HG03025 (cell line): ENCODE results near the gene SULT1B1.
"Not testable (repeated sequence)": the region's sequence is repeated elsewhere in the genome, so short reads cannot be mapped to it uniquely, and the experiment has no call there.

ENCODE experiments used
- ATAC-seq: cut with Tn5 transposase; IDR thresholded peaks from one replicate; pipeline ENCODE4 v1.9.1; 2021; ENCODE audit warnings: mild to moderate bottlenecking, moderate library complexity; ENCODE audit not compliant: unreplicated experiment, low FRiP score

Gene SULT1B1

GRCh38 chr4:69760455-69760854, at the start of gene SULT1B1:
SULT1B1 (minus strand) TSS chr4:69760620; CDS start chr4:69755217, 5,403 bp downstream.
- ATAC-seq: no peak

GRCh38 chr4:69800599-69800998, 40.2 kb upstream of the SULT1B1 start:
- ATAC-seq: no peak

DNA sequence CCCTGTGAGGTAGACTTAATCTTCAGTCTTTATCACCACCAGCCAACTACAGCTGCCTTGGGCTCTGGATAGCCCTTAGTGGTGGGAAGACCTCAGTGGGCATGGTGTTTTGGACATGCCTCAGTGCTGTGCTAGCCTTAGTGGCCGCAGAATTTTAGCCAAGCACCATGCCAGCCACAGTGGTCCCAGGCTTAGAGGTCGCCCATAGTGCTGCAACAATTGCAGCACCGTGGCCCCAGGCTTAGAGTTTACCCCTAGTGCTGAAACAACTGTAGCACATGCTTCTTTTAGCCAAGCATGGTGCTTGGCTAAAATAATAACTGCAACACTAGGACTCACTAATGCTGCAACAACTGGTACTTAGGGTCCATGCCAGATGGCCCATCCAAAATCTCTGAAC, 38.9 kb upstream of the SULT1B1 start:
- ATAC-seq: no peak

GRCh38 chr4:69793732-69794131, 33.3 kb upstream of the SULT1B1 start:
- no peak for ATAC-seq

DNA sequence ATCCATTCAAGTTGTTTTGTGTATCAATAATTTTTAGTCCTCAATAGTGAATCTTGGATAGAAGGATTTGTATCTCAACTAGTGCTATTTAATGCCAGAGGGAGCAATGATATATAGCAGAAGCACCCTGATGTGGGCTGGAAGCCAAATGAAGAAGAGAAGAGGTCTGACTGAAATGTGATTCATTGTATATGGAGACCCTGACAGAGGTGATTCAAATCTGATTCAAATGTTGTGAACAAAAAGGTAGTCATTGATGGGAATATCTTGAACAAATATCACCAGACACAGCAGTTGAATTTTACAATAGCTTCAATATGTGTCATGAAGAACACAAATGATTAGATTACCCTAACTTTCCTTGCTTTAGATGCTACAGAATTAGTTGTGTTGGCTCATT, 27.5 kb upstream of the SULT1B1 start:
- ATAC-seq: no peak

- ATAC-seq: no peak
These were observed 26.1 kb upstream of the SULT1B1 start for GRCh38 chr4:69786547-69786946.

- no peak for ATAC-seq
These were observed 24.9 kb upstream of the SULT1B1 start for GRCh38 chr4:69785211-69785831.

DNA sequence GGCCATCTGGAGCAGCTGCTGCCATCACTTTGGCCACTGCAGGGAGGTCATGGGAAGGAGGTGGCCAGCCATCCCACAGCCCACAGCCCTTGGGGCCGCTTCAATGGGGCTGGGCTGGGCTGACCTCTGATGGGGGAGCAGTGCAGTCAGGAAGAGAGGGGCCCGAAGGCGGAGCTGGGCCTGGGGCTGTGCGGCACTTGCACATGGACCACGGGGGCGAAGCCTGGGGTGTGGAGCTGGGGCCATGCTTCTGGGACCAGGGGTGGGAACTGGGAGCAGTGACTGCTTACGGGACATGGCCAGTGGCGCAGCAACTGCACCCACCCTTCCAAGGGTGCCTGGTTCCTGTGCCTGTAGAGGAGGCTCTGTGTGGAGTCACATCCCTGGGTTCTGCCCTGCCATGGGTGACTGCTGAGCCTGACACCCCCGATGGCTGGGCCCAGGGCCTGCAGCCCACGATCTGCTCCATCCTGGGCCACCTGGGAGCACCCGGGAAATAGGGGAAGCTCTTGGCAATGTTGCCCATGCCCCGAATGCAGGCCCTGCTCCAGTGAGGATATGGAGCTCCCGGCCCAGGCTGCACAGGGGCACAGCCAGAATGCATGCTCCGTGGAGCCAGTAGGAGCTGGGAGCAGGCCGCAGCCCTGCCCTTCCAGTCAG, 22.4 kb upstream of the SULT1B1 start:
- ATAC-seq: no peak

- no peak for ATAC-seq
These were observed 21.3 kb upstream of the SULT1B1 start for GRCh38 chr4:69781458-69782418.

DNA sequence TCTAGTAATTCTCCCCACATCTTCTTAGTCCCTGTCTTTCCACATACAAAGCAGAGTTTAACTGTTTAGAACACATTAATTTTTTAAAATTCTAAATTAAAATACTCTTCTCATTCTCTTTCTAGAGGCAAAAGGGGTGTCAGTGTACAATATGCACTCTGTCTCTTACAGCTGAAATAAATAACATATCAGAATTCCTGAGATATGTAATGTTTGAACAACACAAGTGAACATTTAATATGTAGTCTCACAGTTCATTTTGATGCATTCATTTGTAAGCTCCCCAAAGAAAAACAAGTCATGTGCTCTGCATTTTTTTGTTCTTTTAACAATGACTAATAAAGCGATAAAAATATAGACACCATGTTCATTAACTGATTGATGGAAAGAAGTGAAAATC, 19.7 kb upstream of the SULT1B1 start:
- no peak for ATAC-seq

DNA sequence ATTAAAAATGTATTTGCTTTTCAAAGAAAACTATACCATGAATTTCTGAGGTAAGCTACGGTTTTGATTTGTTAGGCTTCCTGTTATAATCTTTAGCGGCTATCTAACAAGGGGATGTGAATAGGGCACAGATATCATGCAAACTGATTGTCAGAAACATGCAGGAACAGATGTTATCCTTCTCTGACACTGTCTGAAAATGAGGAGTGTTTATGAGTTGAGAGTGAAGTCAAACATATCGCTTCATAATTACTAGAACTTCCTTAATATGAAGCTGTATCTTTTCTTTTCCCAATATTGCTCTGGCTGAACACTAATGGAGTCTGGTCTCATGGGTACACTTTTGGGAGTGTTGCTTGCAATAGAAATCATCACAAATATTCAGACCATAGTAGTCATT, 16.3 kb upstream of the SULT1B1 start:
- no peak for ATAC-seq

GRCh38 chr4:69775321-69775867, 15.0 kb upstream of the SULT1B1 start:
- no peak for ATAC-seq

- no peak for ATAC-seq
These were observed 13.1 kb upstream of the SULT1B1 start for GRCh38 chr4:69773484-69773883.

- ATAC-seq: not testable (repeated sequence)
These were observed 8.1 kb upstream of the SULT1B1 start for GRCh38 chr4:69768554-69768953.

- no peak for ATAC-seq
These were observed 5.3 kb upstream of the SULT1B1 start for GRCh38 chr4:69765751-69766150.

GRCh38 chr4:69764311-69764710, 3.9 kb upstream of the SULT1B1 start:
- no peak for ATAC-seq

- no peak for ATAC-seq
These were observed 2.8 kb upstream of the SULT1B1 start for GRCh38 chr4:69763233-69763632.

GRCh38 chr4:69759189-69759604, 1.2 kb downstream of the SULT1B1 start:
- ATAC-seq: no peak

GRCh38 chr4:69757464-69757863, 3.0 kb downstream of the SULT1B1 start:
- ATAC-seq: no peak

GRCh38 chr4:69754926-69755580, 5.4 kb downstream of the SULT1B1 start:
- no peak for ATAC-seq
